Stimulated activated CD8-positive, alpha-beta memory T cell treated with anti-CD3 and anti-CD28 coated beads, Interleukin-7, amount 100 ng/mL, for 24 hours (primary cell): Measurements from ENCODE around the gene PALLD.
"Not testable (repeated sequence)": the region's sequence is repeated elsewhere in the genome, so short reads cannot be mapped to it uniquely, and the experiment has no call there.

Source experiments
- DNase-seq: peaks from one replicate; pipeline ENCODE4 v3.0.0-alpha.2; 2020; ENCODE audit warnings: low read depth

The PALLD gene

DNA sequence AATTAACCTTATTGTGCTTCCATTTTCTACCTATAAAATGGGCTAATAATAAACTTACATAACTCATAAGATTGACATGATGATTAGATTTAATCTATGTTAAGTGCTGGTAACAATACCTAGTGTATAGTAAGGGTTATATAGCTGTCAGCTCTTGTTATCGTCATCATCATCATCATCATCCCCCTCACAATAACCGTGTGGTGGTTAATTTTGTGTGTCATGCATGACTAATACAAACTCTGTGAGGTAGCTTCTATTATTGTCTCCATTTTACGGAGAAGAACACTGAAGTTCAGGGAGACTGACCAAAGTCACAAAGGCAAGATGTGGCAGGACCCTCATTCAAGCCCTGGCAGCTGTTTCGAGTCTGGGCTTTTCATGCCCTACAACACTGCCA, 211.3 kb downstream of the PALLD start:
- DNase-seq = no peak

DNA sequence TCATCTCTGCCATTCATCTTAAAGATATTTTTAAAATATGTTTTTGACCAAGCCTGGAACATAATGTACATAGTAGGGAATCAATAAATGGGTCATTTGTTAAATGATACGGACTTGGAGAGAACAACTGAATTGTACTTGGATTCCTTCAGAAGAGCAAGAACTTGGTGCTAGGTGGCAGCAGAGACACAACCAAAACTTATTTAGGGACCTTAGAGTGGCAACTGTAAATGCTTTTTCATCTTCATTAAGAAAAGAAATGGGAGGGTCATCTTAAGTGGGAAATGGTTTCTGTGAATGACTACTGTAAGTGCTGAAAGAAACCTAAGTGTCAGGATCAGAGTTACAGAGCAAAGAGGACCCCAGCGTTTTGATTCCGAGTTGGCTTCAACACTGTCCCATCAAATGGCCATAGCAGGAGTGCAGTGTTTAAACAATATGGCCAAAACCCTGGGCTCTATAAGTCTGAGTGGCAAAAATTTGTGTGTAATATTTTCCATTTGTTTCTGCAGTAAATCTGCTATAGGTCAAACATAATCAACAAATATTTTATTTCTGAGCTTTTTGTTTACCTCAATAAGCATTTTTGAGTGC, 213.6 kb downstream of the PALLD start:
- no peak for DNase-seq

DNA sequence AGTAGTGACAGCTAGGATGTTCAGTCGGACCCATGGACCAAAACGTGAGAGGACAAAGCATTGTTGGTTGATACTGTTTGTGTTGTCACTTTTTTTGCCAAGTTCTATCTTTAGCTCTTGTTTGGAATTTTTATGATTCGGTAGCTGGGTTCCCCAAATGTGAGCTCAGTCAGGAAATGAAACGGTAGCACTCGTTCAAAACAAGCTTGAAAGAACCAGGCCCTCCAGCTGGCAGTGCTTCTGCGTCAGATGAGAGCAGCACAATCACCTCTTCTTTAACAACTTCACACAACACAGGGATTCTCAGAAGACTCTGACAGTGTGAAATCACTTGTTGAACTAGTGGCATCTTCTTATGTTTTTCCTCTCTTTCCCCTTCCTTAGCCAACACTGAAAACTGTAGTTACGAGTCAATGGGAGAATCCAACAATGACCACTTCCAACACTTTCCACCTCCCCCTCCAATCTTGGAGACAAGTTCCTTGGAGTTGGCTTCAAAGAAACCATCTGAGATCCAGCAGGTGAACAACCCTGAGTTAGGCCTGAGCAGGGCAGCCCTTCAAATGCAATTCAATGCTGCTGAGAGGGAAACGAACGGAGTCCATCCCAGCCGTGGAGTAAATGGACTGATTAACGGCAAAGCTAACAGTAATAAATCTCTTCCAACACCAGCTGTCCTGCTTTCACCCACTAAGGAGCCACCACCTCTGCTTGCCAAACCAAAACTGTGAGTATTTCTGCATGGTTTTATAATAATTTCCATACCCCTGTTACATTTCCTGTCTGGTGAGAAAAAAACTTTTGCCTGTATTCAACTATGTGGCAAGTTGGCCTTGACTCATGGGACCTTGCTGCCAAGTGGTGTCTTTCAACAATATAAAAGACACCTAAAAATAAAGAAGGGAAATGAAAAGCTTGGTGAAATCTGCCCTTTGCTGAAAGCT, 214.6 kb downstream of the PALLD start:
- no peak for DNase-seq

DNA sequence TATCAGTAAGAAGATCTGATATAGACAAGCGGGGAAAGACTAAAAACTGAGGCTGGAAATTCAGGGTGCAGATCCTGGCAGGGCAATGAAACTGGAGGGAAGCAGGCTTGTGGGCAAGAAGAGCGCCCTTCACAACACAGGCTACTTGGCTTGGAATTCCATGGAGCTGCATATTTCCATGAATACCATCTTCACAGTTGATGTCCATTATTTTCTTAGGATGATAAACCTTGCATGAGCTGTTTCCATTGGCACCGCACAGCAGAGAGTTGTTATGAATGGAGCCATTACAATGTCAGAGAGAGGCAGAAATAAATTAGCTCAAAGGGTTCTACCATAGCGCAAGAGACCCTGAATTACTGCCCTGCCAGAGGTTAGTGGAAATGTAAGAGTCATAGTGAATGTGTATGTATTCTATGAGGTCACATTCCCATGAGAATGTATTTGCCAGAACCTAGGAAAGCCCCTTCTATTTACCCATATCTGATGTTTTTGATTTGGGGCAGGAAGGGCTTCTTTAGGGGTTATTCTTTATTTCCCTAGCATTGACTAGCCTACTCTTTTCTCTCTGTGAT, 215.6 kb downstream of the PALLD start:
- no peak for DNase-seq

DNA sequence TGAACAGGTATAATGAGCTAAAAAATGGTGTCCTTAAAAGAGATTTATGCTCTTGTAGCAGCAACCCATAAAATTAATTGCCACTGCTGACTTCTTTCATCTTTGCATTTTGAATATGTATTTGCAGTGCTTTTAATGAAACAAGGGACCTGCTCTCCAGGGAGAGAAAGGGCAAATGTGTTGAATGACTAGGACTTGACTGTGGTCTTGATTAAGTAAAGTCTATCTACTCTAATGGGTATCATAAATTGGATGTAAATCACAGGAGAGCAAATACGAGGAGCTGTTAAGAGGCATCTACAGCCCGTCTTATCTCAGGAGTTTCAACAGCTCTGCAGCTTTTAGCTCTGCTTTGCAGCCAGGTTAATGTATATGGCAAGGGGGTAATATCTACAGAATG, 216.4 kb downstream of the PALLD start:
- no peak for DNase-seq

DNA sequence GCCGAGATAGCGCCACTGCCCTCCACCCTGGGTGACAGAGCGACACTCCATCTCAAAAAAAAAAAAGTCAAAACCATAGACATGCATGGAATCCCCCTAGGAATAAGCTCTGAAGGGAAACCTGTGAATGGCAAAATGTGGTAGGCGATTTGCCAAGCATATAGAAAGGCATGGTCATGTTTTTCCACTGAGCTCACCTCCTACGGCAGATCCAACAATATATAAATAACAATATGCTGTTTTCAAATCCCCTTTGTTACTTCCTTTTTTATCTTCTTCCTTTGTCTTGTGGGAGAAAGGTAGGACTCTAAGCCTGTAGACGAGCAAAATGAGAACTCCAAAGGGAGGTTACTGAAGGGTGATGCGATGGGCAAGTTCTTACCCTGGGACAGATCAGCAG, 219.0 kb downstream of the PALLD start:
- DNase-seq = no peak

DNA sequence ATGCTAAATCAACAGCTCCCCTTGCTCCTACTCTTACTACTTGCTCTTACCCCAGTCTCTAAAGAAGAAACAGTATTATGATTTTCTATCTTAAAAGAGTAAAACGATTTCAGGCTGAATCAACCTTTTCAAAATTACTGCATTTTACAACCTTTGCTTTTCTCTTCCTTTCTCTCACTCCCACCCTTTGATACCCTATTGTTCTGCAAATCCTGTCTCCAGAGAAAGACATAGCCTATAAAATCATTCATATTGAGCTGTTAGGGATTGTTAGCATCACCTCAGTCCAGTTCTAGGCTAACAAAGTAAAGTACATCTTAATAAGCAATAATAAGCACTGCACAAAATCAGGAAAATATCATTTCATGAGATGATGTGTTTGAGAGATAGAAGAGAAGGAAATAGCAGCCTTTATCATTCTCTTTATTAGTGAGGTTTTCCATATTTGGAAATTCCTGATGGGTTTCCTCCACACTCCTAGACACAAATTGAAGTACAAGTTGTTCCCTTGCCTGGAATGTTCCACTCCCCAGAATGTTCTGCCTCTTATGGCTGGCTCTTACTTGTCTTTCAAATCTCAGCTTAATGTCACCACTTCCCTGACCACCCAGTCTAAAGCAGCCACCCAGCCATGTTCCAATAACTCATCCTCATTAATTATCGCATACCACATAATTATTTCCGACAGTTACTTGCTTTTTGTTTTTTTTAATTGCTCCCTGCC, 219.7 kb downstream of the PALLD start:
- DNase-seq = no peak

DNA sequence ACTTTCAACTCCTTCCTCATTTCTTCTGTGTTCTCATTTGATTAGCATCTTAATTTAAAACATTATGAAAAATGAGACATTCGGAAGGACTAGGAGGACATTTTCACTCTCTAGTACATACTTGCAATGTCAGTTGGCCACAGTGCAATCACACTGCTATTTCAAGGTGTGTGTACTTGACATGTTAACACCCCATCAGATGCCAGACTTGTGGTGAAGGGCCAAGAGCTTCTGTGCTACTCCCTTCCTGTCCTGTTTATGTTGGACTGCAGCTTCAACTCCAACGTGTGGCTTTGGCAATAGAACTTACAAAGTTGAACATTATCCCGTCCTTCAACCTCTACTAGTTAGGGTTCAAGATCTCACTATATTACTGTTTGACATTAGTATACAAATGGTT, 221.0 kb downstream of the PALLD start:
- DNase-seq = no peak

DNA sequence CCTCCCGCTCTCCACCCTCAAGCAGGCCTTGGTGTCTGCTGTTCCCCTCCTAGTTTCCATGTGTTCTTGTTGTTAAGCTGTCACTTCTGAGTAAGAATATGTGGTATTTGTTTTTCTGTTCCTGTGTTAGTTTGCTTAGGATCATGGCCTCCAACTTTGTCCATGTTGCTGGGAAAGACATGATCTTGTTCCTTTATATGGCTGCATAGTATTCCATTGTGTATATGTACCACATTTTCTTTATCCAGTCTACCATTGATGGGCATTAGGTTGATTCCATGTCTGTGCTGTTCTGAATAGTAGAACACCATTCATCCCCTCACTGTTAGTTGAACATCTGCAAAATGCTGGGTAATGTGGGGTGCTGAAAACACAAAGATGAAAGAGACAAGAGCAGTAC, 222.9 kb downstream of the PALLD start:
- DNase-seq = no peak

DNA sequence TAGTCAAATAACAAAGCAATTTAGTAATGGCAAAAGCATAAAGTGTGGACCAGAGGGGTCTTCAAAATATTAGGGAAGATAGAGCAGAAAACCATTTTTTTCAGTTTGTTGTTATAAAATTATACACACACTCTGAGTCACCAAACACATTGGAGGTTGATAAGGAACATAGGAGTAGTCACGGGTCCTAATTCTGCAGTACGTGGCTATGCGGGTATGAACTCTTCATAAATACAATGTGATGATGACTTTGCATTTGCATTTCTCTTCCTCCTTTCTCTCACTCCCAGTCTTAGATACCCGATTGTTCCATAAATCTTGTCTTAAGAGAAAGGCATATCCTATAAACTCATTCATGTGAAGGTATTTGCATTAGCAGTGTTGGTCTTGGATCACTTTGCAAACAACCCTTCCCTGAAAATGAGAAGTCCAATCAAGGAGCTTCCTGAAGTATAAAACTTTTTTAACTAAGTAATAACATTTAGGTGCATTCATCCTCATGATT, 223.6 kb downstream of the PALLD start:
- DNase-seq = no peak

DNA sequence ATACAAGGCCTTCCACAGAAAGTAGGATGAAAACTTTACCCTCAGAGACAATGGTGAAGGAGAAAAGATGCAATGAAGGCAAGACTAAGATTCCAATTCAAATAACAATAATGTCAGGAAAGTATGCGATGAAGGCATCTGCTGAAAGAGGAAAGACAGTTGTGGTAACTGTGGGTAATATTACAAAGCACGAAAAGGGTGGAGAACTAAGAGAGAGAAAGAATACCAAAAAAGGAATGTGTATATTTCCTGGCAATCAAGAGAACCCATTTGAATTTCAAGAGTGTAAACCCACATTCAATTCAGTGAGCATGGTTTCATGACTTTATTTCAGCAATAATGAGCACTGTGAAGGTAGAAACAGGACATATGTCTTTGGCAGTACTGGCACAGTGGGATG, 225.5 kb downstream of the PALLD start:
- no peak for DNase-seq

DNA sequence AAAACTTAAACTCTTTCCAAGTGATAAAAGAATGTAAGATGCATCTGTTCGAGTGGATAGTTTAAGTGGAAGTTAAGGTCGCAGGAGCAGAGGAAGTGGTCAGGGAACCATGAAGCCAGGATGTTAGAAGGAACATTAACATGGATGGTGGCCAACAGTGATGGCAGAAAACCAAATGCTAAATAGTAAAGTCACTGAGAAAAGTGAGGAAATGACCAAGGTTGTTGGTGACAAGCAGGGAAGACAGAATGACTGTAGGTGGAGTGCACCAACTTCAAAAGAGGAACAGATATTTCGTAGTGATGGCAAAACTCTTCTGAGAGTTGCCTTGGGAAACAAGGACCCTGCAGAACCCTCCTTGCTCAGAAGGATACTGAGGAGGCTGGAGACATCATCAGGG, 226.2 kb downstream of the PALLD start:
- DNase-seq = no peak

DNA sequence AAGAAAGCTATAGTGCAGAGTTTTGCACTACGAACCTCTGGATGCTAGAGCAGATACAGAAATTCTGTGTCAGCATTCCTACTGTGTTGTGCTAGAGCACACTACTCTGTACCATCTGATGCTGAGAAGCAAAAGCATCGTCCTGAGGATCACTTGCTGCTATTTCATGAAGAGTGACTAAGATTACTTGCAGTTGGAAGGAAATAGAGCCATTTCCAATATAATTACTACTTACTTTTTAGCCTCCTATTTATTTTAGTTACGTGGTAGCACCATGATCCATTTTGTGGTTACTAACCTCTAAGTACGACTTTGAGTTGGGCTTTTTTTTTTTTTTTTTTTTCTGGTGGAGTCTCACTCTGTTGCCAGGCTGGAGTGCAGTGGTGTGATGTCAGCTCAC, 226.7 kb downstream of the PALLD start:
- DNase-seq = no peak

DNA sequence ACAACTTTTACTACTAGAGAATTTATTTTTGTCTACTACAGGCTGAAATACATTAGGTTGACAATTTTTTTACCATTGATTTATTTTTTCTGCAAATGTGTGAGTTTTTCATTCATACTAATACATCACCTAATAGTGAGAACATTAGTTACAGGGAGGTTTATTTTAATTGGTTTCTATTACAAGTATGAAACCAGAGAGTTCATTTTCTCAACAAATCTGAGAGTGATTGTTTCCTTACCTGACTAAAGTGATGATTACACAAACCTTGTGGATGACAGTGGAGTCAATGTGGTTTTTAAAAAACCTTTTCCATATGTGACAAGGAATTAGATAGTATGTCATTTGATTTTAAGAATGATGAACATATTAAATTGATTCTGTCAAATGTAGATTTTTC, 227.4 kb downstream of the PALLD start:
- DNase-seq = no peak

DNA sequence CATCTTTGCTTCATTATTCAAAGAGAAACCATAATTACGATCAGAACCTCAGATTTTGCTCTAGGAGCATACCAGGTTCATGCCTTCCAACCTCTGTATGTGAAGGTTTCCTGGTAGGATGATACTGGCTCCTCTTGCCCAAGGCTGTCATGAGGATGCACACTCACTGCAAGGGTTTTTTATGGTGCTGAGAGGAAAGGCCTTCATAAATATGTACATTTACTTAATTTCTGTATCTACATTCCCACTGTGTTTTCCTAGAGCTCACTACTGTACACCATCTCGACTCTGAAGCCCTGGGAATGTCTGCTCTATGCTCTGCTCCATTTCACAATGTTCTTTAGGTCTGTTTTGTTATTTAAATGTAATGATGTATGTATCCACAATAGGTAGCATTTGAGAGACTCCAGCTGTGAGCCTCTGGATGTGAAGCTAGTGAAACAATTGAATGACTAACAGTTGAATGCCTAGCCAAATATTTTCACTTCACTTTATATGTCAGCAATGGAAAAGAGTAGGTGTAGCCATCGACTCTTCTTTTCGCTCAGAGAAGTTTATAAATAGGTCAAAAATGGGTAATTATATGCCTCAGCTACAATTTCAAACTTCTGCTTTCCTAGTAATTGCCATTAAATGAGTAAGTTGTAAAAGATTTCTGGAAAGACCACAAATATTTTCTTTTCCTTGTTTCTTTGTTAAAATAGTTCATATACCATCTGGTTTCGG, 228.0 kb downstream of the PALLD start:
- DNase-seq = no peak

DNA sequence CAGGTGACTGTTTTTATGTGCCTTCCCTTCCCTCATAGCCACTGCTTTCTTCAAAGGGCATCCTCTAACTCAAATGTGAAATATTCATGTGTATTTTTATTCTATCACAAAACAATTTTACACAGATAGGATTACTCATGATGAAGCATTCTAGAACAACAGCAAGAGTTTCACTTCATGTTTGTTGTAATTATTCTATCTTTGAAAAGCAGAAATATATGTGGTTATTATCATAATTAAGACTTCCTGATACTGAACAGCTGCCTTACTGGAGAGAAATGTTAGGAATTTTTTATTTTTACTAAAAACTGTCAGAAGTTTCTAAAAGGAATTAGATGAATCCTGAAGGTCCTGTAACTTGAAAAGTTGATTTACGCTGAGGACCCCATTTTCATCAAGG, 229.1 kb downstream of the PALLD start:
- DNase-seq = no peak

DNA sequence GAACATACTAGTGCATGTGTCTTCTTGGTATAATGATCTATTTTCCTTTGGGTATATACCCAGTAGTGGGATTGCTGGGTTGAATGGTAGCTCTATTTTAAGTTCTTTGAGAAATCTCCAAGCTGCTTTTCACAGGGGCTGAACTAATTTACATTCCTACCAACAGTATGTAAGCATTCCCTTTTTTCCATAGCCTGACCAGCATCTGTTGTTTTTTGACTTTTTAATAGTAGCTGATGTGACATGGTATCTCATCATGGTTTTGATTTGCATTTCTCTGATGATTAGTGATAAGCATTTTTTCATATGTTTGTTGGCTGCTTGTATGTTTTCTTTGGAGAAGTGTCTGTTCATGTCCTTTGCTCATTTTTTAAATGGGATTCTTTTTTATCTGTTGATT, 230.3 kb downstream of the PALLD start:
- not testable (repeated sequence) for DNase-seq

DNA sequence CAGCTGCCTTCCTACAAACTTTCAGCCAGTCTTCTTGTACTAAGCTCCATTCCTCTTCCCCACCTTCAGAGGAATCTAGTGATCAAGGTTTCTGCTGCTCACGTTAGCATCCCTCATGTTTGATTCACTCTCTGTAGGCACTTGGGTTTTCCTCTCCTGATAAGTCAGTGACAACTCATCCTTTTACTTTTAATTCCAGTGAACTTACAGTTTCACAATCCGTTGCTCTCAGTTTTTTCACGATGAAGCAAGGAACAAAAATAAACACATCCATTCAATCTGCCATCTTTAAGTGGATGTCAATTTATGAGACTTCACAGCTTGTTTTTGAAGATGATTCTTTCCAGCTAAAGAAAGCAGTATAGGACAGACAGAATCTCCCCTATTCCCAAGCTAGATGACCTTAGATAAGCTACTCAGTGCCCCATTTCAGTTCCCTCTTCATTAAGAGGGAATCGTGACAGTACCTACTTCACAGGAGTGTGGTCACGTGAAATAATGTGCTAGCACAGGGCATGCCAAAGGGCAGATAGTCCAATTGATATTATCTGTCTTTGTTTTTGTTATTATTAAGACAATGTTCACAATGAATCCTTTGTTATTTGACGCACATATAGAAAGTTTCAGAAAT, 234.3 kb downstream of the PALLD start:
- no peak for DNase-seq

DNA sequence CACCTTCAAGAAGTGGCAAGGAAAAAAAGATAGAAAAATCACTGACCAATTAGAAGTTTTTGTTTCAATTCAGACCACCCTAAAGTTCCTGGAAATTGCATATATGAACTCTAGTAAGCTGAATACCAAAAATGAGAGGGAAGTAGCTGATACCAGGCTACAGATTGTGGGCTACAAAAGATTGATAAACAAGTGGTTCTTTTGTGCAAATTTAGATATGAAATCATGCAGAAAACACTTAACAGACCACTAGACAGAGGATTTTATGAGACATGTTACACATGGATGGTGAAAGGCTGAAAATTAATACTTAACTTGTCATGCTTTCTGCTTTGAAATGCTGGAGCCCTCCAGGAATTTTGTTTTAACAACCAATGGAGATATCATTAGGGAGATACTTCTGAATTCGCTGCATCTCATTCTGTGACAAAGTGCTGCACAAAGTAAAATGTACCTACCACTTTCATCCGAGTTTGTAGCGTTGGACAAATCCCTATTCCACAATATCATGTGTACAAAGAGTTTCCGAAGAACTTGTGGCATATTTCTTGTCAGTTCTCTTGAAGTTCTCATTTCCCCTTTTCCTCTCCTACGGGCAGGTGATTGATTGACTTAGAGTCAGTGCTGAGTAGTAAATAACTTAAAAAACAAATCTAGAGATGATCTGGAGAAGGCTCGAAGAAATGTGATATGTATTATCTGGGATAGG, 235.0 kb downstream of the PALLD start:
- DNase-seq = no peak

DNA sequence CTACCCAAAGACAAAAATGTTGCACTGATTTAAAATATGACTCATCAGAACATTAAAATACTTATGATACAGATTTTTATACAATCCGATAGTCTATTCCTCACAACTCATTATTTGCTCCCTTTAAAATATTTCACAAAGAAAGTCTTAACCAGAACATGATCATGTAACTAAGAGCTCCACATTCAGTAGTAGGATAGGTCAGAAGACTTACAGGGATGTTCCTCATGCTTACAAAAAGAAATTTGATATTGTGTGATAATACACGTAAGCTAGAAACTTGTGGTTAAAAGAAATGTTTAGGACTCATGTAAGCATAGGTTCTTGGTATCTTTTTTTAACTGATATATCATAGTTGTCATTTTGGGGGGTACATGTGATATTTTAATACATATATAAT, 235.9 kb downstream of the PALLD start:
- no peak for DNase-seq
